HG02938 (cell line): ENCODE measurements around the gene CLPX.
"Not testable (repeated sequence)": the region's sequence is repeated elsewhere in the genome, so short reads cannot be mapped to it uniquely, and the experiment has no call there.

ENCODE experiments used
- ATAC-seq: cut with Tn5 transposase; IDR thresholded peaks from one replicate; pipeline ENCODE4 v1.9.1; 2021; ENCODE audit warnings: mild to moderate bottlenecking, moderate library complexity; ENCODE audit not compliant: unreplicated experiment

The CLPX gene

GRCh38 chr15:65175511-65175910 lies 9.6 kb downstream of the CLPX start:
- no peak for ATAC-seq

GRCh38 chr15:65174509-65174908 lies 10.6 kb downstream of the CLPX start:
- no peak for ATAC-seq

GRCh38 chr15:65172531-65172930 lies 12.6 kb downstream of the CLPX start:
- no peak for ATAC-seq

- ATAC-seq, result no peak
Measured at GRCh38 chr15:65171428-65171827, 13.7 kb downstream of the CLPX start.

- ATAC-seq, result no peak
Measured at GRCh38 chr15:65165875-65166274, 19.3 kb downstream of the CLPX start.

- ATAC-seq, result no peak
Measured at GRCh38 chr15:65164139-65164538, 21.0 kb downstream of the CLPX start.

GRCh38 chr15:65163041-65163440 lies 22.1 kb downstream of the CLPX start:
- no peak for ATAC-seq

- ATAC-seq, result no peak
Measured at GRCh38 chr15:65156692-65157091, 28.4 kb downstream of the CLPX start.

- no peak for ATAC-seq
Measured at GRCh38 chr15:65154720-65155119, 30.4 kb downstream of the CLPX start.

GRCh38 chr15:65147902-65148301 lies 37.2 kb downstream of the CLPX start:
- ATAC-seq, result no peak

- ATAC-seq, result no peak
Measured at GRCh38 chr15:65146438-65146837, 38.7 kb downstream of the CLPX start.

- ATAC-seq, result not testable (repeated sequence)
Measured at GRCh38 chr15:65138631-65139030, 46.5 kb downstream of the CLPX start.

GRCh38 chr15:65137893-65138292 lies 47.2 kb downstream of the CLPX start:
- not testable (repeated sequence) for ATAC-seq

GRCh38 chr15:65137089-65137488 lies 48.1 kb downstream of the CLPX start:
- ATAC-seq, result not testable (repeated sequence)

GRCh38 chr15:65134538-65134937 lies 50.6 kb downstream of the CLPX start:
- ATAC-seq, result no peak

GRCh38 chr15:65133548-65134200 lies 51.5 kb downstream of the CLPX start, which contains the start of gene PDCD7:
Gene PDCD7 (minus strand): TSS chr15:65133808. CDS start chr15:65133781, 27 bp downstream.
- ATAC-seq, result peak; percentile 85

GRCh38 chr15:65132878-65133547 lies 52.1 kb downstream of the CLPX start:
- peak; percentile 39 for ATAC-seq

- ATAC-seq, result no peak
Measured at GRCh38 chr15:65130941-65131340, 54.2 kb downstream of the CLPX start.

- no peak for ATAC-seq
Measured at GRCh38 chr15:65115542-65115941, 69.6 kb downstream of the CLPX start.

- ATAC-seq, result no peak
Measured at GRCh38 chr15:65115086-65115485, 70.1 kb downstream of the CLPX start, which contains the start of gene UBAP1L. Gene UBAP1L (minus strand): TSS chr15:65115200. CDS start chr15:65106215, 8,985 bp downstream.

GRCh38 chr15:65110676-65111292 lies 74.4 kb downstream of the CLPX start:
- ATAC-seq, result no peak

- ATAC-seq, result no peak
Measured at GRCh38 chr15:65106011-65106590, 79.0 kb downstream of the CLPX start.
